SK-N-SH treated with all-trans-retinoic acid at 6 μM for 48 hours (cell line): ENCODE data around the gene AP3S1.

Source experiments
- ATAC-seq: fragments of 200-7000 bp; cut with Tn5 transposase; 3 replicates; pipeline ENCODE4 v1.9.1; 2020; ENCODE audit warnings: mild to moderate bottlenecking, moderate library complexity
- ARNTL ChIP-seq: fragments of 450-650 bp; formaldehyde crosslinking; IDR thresholded peaks from 2 replicates; pipeline ENCODE4 v1.5.0; 2020; ENCODE audit warnings: low read depth, mild to moderate bottlenecking, moderate library complexity, borderline replicate concordance
- BACH2 ChIP-seq: fragments of 250-450 bp; sonication (Bioruptor Pico); IDR thresholded peaks from 2 replicates; pipeline ENCODE4 v1.9.0; 2021; ENCODE audit warnings: mild to moderate bottlenecking, borderline replicate concordance
- CSDC2 ChIP-seq: fragments of 250-450 bp; sonication (Bioruptor Pico); IDR thresholded peaks from 2 replicates; pipeline ENCODE4 v1.5.0; 2020; ENCODE audit warnings: mild to moderate bottlenecking, moderate library complexity
- ESRRG ChIP-seq: fragments of 250-450 bp; sonication (Bioruptor Pico); IDR thresholded peaks from 2 replicates; pipeline ENCODE4 v1.6.1; 2021; ENCODE audit warnings: mild to moderate bottlenecking
- GLIS3 ChIP-seq: fragments of 250-450 bp; sonication (Bioruptor Pico); IDR thresholded peaks from 2 replicates; pipeline ENCODE4 v1.5.0; 2020; ENCODE audit warnings: mild to moderate bottlenecking, moderate library complexity
- OSR1 ChIP-seq: fragments of 250-450 bp; sonication (Bioruptor Pico); IDR thresholded peaks from 2 replicates; pipeline ENCODE4 v1.8.0; 2022; ENCODE audit warnings: moderate library complexity, mild to moderate bottlenecking, inconsistent platforms
- PPARA ChIP-seq: fragments of 250-450 bp; sonication (Bioruptor Pico); IDR thresholded peaks from 2 replicates; pipeline ENCODE4 v1.5.0; 2020; ENCODE audit warnings: mild to moderate bottlenecking, borderline replicate concordance
- SNAI2 ChIP-seq: fragments of 250-450 bp; sonication (Bioruptor Pico); IDR thresholded peaks from 2 replicates; pipeline ENCODE4 v1.5.0; 2020; ENCODE audit warnings: mild to moderate bottlenecking, moderate library complexity
- TCF4 ChIP-seq: fragments of 250-450 bp; sonication (Bioruptor Pico); IDR thresholded peaks from 2 replicates; pipeline ENCODE4 v1.8.0; 2021; ENCODE audit warnings: mild to moderate bottlenecking, moderate library complexity, borderline replicate concordance
- ZFP3 ChIP-seq: fragments of 250-450 bp; sonication (Bioruptor Pico); IDR thresholded peaks from 2 replicates; pipeline ENCODE4 v1.5.0; 2020; ENCODE audit warnings: mild to moderate bottlenecking, moderate library complexity
- ZNF565 ChIP-seq: fragments of 450-650 bp; formaldehyde crosslinking; conservative IDR thresholded peaks from 2 replicates; pipeline ENCODE4 v1.5.0; 2020; ENCODE audit warnings: low read depth, mild to moderate bottlenecking, moderate library complexity
- ZNF70 ChIP-seq: fragments of 450-650 bp; formaldehyde crosslinking; IDR thresholded peaks from 2 replicates; pipeline ENCODE4 v1.5.0; 2020; ENCODE audit warnings: mild to moderate bottlenecking, moderate library complexity
- ZNF8 ChIP-seq: fragments of 450-650 bp; formaldehyde crosslinking; IDR thresholded peaks from 2 replicates; pipeline ENCODE4 v1.5.0; 2020; ENCODE audit warnings: mild to moderate bottlenecking, moderate library complexity
- TF ChIP-seq, protein P1 (sequence below): fragments of 250-450 bp; sonication (Bioruptor Pico); IDR thresholded peaks from 2 replicates; pipeline ENCODE4 v1.5.1; 2021; ENCODE audit warnings: mild to moderate bottlenecking, moderate library complexity
- TF ChIP-seq, protein P2 (sequence below): fragments of 250-450 bp; sonication (Bioruptor Pico); IDR thresholded peaks from 2 replicates; pipeline ENCODE4 v1.5.0; 2020; ENCODE audit warnings: mild to moderate bottlenecking, moderate library complexity
- TF ChIP-seq, protein P3 (sequence below): fragments of 250-450 bp; sonication (Bioruptor Pico); IDR thresholded peaks from 2 replicates; pipeline ENCODE4 v1.8.0; 2021; ENCODE audit warnings: low read depth, mild to moderate bottlenecking, moderate library complexity, borderline replicate concordance
- TF ChIP-seq, protein P4 (sequence below): fragments of 250-450 bp; sonication (Bioruptor Pico); IDR thresholded peaks from 2 replicates; pipeline ENCODE4 v1.5.1; 2020; ENCODE audit warnings: low read depth, mild to moderate bottlenecking, moderate library complexity
- TF ChIP-seq, protein P5 (sequence below): fragments of 250-450 bp; sonication (Bioruptor Pico); IDR thresholded peaks from 2 replicates; pipeline ENCODE4 v1.8.0; 2020; ENCODE audit warnings: mild to moderate bottlenecking, moderate library complexity, borderline replicate concordance

AP3S1 gene

DNA sequence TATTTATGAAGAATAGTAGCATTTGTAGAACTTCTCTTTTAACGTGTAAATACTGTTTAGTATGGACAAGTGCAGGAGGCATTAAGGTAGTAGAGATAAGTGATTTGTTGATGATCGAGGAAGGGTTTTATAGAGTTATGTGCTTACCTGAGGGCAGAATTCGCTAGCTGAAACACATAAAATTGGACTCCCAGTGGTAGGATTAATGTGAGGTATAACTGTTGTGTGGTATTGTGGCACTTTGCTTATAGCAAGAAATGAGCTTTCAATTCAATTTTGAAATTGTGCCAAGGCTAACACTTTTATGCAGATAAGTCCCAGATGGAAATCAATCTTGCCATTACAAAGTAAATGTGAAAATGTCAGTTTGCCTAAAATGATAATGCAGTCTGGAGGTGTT, 1.2 kb downstream of the AP3S1 start:
- no peak for TF ChIP-seq ZFP3 (CRISPR knock-in tag)
- no peak for TF ChIP-seq ZNF565 (CRISPR knock-in tag)
- TF ChIP-seq TCF4 (CRISPR knock-in tag), result no peak
- TF ChIP-seq SNAI2, result no peak
- TF ChIP-seq, protein P1, sequence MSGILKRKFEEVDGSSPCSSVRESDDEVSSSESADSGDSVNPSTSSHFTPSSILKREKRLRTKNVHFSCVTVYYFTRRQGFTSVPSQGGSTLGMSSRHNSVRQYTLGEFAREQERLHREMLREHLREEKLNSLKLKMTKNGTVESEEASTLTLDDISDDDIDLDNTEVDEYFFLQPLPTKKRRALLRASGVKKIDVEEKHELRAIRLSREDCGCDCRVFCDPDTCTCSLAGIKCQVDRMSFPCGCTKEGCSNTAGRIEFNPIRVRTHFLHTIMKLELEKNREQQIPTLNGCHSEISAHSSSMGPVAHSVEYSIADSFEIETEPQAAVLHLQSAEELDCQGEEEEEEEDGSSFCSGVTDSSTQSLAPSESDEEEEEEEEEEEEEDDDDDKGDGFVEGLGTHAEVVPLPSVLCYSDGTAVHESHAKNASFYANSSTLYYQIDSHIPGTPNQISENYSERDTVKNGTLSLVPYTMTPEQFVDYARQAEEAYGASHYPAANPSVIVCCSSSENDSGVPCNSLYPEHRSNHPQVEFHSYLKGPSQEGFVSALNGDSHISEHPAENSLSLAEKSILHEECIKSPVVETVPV (CRISPR knock-in tag), result no peak
- TF ChIP-seq CSDC2 (CRISPR knock-in tag), result no peak
- TF ChIP-seq, protein P2, sequence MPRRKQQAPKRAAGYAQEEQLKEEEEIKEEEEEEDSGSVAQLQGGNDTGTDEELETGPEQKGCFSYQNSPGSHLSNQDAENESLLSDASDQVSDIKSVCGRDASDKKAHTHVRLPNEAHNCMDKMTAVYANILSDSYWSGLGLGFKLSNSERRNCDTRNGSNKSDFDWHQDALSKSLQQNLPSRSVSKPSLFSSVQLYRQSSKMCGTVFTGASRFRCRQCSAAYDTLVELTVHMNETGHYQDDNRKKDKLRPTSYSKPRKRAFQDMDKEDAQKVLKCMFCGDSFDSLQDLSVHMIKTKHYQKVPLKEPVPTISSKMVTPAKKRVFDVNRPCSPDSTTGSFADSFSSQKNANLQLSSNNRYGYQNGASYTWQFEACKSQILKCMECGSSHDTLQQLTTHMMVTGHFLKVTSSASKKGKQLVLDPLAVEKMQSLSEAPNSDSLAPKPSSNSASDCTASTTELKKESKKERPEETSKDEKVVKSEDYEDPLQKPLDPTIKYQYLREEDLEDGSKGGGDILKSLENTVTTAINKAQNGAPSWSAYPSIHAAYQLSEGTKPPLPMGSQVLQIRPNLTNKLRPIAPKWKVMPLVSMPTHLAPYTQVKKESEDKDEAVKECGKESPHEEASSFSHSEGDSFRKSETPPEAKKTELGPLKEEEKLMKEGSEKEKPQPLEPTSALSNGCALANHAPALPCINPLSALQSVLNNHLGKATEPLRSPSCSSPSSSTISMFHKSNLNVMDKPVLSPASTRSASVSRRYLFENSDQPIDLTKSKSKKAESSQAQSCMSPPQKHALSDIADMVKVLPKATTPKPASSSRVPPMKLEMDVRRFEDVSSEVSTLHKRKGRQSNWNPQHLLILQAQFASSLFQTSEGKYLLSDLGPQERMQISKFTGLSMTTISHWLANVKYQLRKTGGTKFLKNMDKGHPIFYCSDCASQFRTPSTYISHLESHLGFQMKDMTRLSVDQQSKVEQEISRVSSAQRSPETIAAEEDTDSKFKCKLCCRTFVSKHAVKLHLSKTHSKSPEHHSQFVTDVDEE (CRISPR knock-in tag), result no peak
- no peak for TF ChIP-seq ESRRG
- TF ChIP-seq, protein P3, sequence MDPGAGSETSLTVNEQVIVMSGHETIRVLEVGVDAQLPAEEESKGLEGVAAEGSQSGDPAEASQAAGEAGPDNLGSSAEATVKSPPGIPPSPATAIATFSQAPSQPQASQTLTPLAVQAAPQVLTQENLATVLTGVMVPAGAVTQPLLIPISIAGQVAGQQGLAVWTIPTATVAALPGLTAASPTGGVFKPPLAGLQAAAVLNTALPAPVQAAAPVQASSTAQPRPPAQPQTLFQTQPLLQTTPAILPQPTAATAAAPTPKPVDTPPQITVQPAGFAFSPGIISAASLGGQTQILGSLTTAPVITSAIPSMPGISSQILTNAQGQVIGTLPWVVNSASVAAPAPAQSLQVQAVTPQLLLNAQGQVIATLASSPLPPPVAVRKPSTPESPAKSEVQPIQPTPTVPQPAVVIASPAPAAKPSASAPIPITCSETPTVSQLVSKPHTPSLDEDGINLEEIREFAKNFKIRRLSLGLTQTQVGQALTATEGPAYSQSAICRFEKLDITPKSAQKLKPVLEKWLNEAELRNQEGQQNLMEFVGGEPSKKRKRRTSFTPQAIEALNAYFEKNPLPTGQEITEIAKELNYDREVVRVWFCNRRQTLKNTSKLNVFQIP, result no peak
- no peak for TF ChIP-seq BACH2
- TF ChIP-seq, protein P4, sequence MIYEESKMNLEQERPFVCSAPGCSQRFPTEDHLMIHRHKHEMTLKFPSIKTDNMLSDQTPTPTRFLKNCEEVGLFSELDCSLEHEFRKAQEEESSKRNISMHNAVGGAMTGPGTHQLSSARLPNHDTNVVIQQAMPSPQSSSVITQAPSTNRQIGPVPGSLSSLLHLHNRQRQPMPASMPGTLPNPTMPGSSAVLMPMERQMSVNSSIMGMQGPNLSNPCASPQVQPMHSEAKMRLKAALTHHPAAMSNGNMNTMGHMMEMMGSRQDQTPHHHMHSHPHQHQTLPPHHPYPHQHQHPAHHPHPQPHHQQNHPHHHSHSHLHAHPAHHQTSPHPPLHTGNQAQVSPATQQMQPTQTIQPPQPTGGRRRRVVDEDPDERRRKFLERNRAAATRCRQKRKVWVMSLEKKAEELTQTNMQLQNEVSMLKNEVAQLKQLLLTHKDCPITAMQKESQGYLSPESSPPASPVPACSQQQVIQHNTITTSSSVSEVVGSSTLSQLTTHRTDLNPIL (CRISPR knock-in tag), result no peak
- TF ChIP-seq, protein P5, sequence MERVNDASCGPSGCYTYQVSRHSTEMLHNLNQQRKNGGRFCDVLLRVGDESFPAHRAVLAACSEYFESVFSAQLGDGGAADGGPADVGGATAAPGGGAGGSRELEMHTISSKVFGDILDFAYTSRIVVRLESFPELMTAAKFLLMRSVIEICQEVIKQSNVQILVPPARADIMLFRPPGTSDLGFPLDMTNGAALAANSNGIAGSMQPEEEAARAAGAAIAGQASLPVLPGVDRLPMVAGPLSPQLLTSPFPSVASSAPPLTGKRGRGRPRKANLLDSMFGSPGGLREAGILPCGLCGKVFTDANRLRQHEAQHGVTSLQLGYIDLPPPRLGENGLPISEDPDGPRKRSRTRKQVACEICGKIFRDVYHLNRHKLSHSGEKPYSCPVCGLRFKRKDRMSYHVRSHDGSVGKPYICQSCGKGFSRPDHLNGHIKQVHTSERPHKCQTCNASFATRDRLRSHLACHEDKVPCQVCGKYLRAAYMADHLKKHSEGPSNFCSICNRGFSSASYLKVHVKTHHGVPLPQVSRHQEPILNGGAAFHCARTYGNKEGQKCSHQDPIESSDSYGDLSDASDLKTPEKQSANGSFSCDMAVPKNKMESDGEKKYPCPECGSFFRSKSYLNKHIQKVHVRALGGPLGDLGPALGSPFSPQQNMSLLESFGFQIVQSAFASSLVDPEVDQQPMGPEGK, result no peak
- TF ChIP-seq ARNTL, result no peak
- TF ChIP-seq OSR1 (CRISPR knock-in tag), result no peak
- no peak for TF ChIP-seq ZNF70 (CRISPR knock-in tag)
- TF ChIP-seq PPARA (CRISPR knock-in tag), result no peak
- TF ChIP-seq ZNF8, result no peak
- TF ChIP-seq GLIS3, result no peak
- ATAC-seq, result no peak

DNA sequence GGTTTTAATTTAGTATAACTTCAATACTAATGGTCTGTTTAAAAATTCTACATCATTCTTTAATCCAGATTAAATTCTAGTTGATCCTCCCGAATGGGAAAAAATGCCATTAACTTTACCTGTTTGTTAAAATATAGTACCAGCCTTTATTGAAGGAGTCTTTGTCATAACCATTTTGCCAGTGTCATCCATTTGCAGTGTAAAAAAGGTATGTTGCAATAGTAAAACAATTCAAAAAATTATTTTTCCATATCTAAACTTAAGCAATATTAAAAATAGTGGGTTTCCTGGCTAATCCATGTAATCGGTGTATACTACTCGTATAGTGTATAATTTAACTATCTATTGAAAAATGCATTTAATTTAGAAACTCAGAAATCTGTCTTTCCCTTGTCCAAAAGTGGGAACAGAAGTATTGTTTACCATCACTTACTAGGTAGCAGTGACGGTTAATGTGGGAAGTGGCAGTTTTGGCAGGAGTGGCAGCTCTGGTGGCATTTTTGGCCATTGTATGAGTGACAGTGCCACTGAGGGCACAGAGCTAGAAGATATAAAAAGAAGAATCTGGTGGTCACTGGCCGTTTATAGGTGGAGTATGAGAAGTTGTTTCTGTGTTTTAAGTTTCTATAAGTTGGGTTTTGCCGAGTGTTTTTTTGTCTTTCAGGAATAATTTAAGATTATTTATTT, 1.9 kb downstream of the AP3S1 start:
- no peak for ATAC-seq
- no peak for TF ChIP-seq CSDC2 (CRISPR knock-in tag)
- TF ChIP-seq ESRRG, result no peak
- TF ChIP-seq, protein P1 (CRISPR knock-in tag), result no peak
- TF ChIP-seq, protein P2 (CRISPR knock-in tag), result no peak
- no peak for TF ChIP-seq OSR1 (CRISPR knock-in tag)
- TF ChIP-seq, protein P5, result no peak
- no peak for TF ChIP-seq ZFP3 (CRISPR knock-in tag)
